ENCODE data around the gene PLXND1. TPM values are rescaled to one million over a fixed set of nuclear protein-coding genes. Genes with fewer than 3 reads are reported as not detected.

Gene PLXND1
- total RNA-seq, 1 donor from 2014 or later, result 233 TPM

DNA sequence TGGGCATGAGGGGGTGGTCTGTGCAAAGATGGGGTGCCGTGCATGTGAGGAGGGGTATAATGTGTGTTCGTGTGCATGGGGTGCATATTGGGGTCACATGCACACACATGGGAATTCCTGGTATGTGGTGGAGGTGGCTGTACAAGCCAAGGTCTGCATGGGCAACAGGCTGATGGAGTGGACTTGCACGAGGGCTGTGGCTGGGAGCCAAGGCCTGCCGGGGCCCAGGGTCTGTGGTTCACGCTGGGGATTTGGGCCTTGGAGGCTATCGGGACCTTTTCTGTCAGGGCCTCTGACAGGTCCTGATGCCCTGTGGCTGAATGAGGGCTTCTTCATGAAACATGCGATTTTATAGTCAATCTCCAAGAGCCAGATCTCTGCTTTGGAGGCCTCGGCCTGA lies 9.8 kb upstream of the PLXND1 start:
- TF ChIP-seq, protein P1, sequence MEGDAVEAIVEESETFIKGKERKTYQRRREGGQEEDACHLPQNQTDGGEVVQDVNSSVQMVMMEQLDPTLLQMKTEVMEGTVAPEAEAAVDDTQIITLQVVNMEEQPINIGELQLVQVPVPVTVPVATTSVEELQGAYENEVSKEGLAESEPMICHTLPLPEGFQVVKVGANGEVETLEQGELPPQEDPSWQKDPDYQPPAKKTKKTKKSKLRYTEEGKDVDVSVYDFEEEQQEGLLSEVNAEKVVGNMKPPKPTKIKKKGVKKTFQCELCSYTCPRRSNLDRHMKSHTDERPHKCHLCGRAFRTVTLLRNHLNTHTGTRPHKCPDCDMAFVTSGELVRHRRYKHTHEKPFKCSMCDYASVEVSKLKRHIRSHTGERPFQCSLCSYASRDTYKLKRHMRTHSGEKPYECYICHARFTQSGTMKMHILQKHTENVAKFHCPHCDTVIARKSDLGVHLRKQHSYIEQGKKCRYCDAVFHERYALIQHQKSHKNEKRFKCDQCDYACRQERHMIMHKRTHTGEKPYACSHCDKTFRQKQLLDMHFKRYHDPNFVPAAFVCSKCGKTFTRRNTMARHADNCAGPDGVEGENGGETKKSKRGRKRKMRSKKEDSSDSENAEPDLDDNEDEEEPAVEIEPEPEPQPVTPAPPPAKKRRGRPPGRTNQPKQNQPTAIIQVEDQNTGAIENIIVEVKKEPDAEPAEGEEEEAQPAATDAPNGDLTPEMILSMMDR (IDR thresholded peaks at IDR 0.05), result no peak
- no peaks in the 10 kb centered on the region for H3K36me3 ChIP-seq
- ATAC-seq (no peak), DNase-seq (peak; percentile 45)
- H3K4me3 ChIP-seq, result no peak overlapping the region
- H3K27ac ChIP-seq, result peak overlapping the region; percentile 77
- H3K4me1 ChIP-seq, result peaks cover 92% of the 10 kb centered on the region
- intact Hi-C loops (cut with DNase I), result no loop called here
- no peaks in the 10 kb centered on the region for H3K27me3 ChIP-seq (ENCODE audit: low read depth)
- no peaks in the 10 kb centered on the region for H3K9me3 ChIP-seq

DNA sequence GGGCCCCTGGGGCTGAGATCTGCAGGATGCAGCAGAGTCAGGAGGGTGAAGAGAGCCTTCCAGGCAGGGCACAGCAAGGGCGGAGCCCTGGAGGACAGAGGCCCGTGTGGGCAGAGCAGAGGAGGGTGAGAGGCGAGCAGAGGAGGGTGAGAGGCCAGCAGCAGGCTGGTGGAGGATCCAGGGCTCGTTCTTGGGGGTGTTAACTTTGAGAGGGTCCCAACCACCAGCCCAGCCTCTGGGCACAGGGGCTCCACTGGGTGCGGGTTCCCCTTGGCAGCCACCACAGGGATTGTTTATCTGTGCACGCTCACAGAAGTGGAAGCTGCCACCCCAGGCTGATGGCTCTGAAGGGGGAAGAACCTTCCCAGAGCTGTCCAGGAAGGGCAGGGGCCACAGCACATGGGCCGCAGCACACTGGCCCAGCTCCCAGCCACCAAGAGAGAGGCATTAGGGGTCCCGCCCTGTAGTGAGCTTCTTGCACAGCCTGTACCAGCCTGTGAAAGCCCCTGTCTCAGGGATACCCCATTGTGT lies 9.3 kb upstream of the PLXND1 start:
- H3K36me3 ChIP-seq, result no peaks in the 10 kb centered on the region
- peak overlapping the region; percentile 77 for H3K27ac ChIP-seq
- no peak overlapping the region for H3K4me3 ChIP-seq
- peak; percentile 38 to 40 for ATAC-seq
- no peaks in the 10 kb centered on the region for H3K9me3 ChIP-seq
- peak; percentile 55 for DNase-seq
- H3K4me1 ChIP-seq, result peaks cover 90% of the 10 kb centered on the region
- TF ChIP-seq, protein P1 (IDR thresholded peaks at IDR 0.05), result no peak
- intact Hi-C loops (cut with DNase I), result no loop called here
- no peaks in the 10 kb centered on the region for H3K27me3 ChIP-seq (ENCODE audit: low read depth)

- DNase-seq (peak; percentile 71), ATAC-seq (peak; percentile 50 to 56)
Measured at GRCh38 chr3:129614927-129615363, 8.5 kb upstream of the PLXND1 start.

GRCh38 chr3:129614435-129614834 lies 8.0 kb upstream of the PLXND1 start:
- no peak overlapping the region for H3K4me3 ChIP-seq
- intact Hi-C loops (cut with DNase I), result no loop called here
- DNase-seq (peak; percentile 42), ATAC-seq (no peak)
- H3K9me3 ChIP-seq, result no peaks in the 10 kb centered on the region
- no peaks in the 10 kb centered on the region for H3K27me3 ChIP-seq (ENCODE audit: low read depth)
- H3K27ac ChIP-seq, result peak overlapping the region; percentile 77
- peaks cover 90% of the 10 kb centered on the region for H3K4me1 ChIP-seq
- no peaks in the 10 kb centered on the region for H3K36me3 ChIP-seq
- TF ChIP-seq, protein P1 (IDR thresholded peaks at IDR 0.05), result no peak

More at GRCh38 chr3:129614927-129615363, 8.5 kb upstream of the PLXND1 start:
- H3K27me3 ChIP-seq (ENCODE audit: low read depth), result no peaks in the 10 kb centered on the region
- H3K4me3 ChIP-seq, result no peak overlapping the region
- no peaks in the 10 kb centered on the region for H3K9me3 ChIP-seq
- peak overlapping the region; percentile 77 for H3K27ac ChIP-seq
- peaks cover 90% of the 10 kb centered on the region for H3K4me1 ChIP-seq
- intact Hi-C loops (cut with DNase I), result no loop called here
- TF ChIP-seq, protein P1 (IDR thresholded peaks at IDR 0.05), result no peak
- no peaks in the 10 kb centered on the region for H3K36me3 ChIP-seq

DNA sequence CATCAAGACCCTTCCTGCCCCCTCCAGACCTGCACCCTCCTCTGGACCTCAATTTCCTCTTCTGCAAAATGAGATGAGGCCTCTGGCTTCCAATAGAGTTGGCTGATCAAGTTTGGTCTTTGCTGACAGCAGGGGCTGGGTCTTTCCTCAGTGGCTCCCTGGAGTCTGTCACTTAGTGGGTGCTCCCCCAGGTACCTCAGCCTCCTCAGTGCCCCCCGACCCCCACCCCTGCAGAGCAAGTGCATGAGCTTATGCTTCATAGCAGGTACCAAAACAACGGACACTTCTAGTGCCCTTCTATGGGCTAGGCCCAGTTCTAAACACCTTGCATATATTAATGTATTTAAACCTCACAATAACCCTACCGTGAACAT lies 6.9 kb upstream of the PLXND1 start:
- intact Hi-C loops (cut with DNase I), result no loop called here
- H3K27ac ChIP-seq, result peak overlapping the region; percentile 31

More for the DNA sequence above, 6.9 kb upstream of the PLXND1 start:
- no peaks in the 10 kb centered on the region for H3K36me3 ChIP-seq
- no peaks in the 10 kb centered on the region for H3K9me3 ChIP-seq
- no peak for DNase-seq
- no peaks in the 10 kb centered on the region for H3K27me3 ChIP-seq (ENCODE audit: low read depth)
- peaks cover 90% of the 10 kb centered on the region for H3K4me1 ChIP-seq
- TF ChIP-seq, protein P1 (IDR thresholded peaks at IDR 0.05), result no peak
- H3K4me3 ChIP-seq, result no peak overlapping the region
- no peak for ATAC-seq

Measured in lower lobe of right lung (tissue), 2 donors.